GM12872 (cell line): ENCODE data around the gene FBH1.

ENCODE experiments used
- TF ChIP-seq, protein P1 (sequence below): IDR thresholded peaks from 3 replicates; pipeline ENCODE4 v1.5.1; 2011; ENCODE audit warnings: low read depth, mild to moderate bottlenecking, low read length, moderate library complexity; ENCODE audit not compliant: insufficient read depth

Gene FBH1

GRCh38 chr10:5951721-5952407 lies 61.8 kb downstream of the FBH1 start:
- TF ChIP-seq, protein P1, sequence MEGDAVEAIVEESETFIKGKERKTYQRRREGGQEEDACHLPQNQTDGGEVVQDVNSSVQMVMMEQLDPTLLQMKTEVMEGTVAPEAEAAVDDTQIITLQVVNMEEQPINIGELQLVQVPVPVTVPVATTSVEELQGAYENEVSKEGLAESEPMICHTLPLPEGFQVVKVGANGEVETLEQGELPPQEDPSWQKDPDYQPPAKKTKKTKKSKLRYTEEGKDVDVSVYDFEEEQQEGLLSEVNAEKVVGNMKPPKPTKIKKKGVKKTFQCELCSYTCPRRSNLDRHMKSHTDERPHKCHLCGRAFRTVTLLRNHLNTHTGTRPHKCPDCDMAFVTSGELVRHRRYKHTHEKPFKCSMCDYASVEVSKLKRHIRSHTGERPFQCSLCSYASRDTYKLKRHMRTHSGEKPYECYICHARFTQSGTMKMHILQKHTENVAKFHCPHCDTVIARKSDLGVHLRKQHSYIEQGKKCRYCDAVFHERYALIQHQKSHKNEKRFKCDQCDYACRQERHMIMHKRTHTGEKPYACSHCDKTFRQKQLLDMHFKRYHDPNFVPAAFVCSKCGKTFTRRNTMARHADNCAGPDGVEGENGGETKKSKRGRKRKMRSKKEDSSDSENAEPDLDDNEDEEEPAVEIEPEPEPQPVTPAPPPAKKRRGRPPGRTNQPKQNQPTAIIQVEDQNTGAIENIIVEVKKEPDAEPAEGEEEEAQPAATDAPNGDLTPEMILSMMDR, result no peak

DNA sequence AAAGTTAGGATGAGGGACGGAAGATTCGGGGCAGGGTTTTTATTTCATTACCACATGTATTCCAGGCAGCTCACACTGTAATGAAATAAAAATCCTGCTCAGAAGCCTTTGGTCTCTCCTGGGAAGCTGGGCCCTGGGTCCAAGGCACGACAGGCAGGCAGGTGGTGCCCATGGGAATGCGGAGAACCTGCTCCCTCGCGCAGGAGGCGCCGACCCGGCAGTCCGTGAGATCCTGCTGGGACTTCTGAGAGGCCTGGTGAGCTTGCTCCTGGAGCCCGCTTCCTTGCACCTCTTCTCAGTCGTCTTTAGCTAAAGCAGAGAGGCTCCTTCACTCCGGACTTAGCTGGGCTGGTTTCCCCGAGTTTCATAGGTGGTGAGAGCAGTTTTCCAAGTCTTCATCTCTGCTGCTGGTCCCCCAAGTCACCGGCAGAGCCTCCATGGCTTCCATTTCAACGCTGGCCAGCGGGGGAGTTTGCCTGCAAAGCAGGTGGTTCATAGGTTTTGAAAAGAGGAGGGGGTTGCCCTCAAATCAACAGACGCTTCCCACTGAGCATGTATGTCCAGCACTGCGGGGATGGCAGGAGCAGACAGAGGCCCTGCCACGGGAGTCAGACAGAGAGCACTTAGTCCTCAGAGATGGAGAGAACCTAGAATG lies 62.8 kb downstream of the FBH1 start:
- TF ChIP-seq, protein P1, result no peak

- TF ChIP-seq, protein P1, result no peak
These were observed 63.6 kb downstream of the FBH1 start for GRCh38 chr10:5953676-5954075.

DNA sequence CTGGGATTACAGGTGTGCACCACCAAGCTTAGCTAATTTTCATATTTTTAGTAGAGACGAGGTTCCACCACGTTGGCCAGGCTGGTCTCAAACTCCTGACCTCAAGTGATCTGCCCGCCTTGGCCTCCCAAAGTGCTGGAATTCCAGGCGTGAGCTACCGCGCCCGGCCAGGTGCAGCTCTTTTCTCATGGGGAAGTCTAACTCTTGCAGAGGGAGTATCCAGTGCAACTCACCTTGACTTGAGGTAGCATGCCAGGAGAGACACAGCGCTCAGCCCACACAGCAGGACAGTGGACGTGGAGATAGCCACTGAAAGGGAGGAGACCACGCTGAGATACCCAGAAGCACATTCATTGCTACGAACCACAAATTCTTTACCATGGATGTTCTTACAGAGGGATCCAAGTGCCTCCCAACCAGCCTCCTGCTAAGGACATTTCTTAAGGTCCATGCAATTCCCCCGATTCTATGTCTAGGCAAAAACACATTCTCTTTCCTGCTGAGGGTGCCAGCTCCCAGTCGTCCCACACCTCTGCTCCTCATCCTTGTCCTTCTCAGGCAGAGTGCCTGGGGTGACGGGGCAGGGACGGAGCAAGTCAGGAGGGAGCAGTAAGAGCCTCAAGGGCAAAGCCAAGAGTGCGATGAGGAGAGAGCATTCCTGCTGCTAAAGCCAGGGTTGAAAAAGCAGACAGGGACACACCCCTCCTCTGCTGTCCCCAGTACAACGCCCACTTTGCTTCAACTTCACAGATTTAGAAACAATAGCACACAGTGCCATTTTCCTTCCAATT lies 66.3 kb downstream of the FBH1 start:
- TF ChIP-seq, protein P1, result no peak

- TF ChIP-seq, protein P1, result no peak
These were observed 68.0 kb downstream of the FBH1 start for GRCh38 chr10:5958077-5958476.

DNA sequence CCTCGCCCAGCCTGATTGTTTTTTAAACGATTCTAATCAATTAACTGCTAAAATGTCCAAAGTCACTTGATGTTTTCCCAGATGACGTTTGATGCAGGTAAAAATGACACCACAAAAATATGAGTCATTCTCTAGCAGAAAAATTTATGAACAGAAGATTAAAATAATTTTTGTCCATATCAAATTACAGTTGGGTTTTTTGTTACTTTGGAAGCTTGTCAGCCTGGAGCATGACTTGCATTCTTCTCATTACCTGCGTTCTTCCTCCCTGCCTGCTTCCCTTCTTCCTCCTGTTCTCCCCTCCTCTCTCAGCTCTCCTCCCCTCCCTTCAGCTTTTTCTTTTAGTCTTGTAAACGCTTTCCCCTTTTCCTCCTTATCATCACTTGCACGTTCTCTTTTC lies 68.6 kb downstream of the FBH1 start:
- TF ChIP-seq, protein P1, result no peak

GRCh38 chr10:5959142-5959541 lies 69.1 kb downstream of the FBH1 start:
- TF ChIP-seq, protein P1, result no peak
